GM19324 (cell line): ENCODE results near the gene CD300LB.

Source experiments
- ATAC-seq: cut with Tn5 transposase; IDR thresholded peaks from one replicate; pipeline ENCODE4 v1.9.1; 2021; ENCODE audit warnings: mild to moderate bottlenecking, moderate library complexity; ENCODE audit not compliant: unreplicated experiment, low FRiP score

Gene CD300LB

GRCh38 chr17:74550602-74551001 is 19.3 kb upstream of the CD300LB start:
- ATAC-seq = no peak

GRCh38 chr17:74549343-74549742 is 18.1 kb upstream of the CD300LB start:
- ATAC-seq = no peak

- ATAC-seq = no peak
Measured at GRCh38 chr17:74547736-74548135, 16.5 kb upstream of the CD300LB start.

- ATAC-seq = no peak
Measured at GRCh38 chr17:74547264-74547663, 16.0 kb upstream of the CD300LB start.

- no peak for ATAC-seq
Measured at GRCh38 chr17:74546586-74546985, 15.3 kb upstream of the CD300LB start.

DNA sequence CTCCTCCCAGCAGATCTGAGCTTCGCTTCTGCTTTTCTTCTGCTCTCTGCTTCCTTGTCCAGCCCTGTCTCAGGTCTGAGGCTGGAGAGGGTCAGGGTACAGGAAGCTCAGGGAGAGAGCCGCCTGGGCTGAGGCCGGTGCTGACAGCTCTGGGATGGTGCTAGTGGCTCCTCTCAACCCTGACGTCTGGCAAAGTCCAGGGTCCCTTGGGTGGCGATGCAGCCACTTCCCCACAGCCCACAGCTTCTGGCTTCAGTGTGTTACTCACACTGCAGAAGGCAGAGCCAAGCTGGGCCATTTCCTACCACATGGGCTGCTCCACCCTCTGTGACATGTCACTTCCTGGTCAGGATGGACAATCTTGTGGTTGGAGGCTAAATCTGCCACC is 14.6 kb upstream of the CD300LB start, which contains the start of gene CD300C:
Gene CD300C, minus strand, starts transcription at position 273 of the 388 bp plus-strand sequence. CDS start 333 bp downstream, outside the sequence.
- no peak for ATAC-seq

DNA sequence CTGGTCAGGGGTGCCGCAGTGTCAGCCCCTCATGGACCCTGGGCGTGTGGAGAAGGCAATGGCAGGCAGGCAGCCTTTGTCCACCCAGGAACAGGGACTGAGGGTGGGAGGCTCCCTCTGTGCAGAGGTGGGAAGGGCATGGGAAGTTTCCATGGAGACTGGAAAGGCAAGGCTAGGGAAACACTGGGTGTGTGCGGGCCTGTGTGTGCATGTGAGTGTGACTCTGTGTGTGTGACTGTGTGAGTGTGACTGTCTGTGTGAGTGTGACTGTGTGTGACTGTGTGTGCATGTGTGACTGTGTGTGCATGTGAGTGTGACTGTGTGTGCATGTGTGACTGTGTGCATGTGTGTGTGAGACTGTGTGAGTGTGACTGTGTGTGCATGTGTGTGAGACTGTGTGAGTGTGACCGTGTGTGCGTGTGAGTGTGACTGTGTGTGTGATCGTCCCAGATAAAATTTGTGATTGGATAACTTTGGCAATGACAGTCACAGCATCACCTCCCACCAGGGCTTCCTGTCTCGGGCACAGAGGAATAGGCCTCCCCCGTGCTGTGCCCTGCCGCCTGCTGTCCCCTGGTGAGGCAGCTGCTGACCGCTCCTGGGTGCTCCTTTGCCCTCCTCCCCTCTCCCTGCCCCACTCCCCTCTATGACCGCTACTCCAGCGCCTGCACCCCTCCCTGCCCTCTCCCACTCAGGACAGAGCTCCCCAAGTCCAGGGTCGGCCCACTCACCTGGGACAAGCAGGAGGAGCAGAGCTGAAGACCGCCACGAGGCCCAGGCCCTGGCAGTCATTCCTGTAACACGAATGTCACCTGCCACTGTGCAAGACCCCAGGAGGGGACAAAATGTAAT is 13.9 kb upstream of the CD300LB start:
- no peak for ATAC-seq

DNA sequence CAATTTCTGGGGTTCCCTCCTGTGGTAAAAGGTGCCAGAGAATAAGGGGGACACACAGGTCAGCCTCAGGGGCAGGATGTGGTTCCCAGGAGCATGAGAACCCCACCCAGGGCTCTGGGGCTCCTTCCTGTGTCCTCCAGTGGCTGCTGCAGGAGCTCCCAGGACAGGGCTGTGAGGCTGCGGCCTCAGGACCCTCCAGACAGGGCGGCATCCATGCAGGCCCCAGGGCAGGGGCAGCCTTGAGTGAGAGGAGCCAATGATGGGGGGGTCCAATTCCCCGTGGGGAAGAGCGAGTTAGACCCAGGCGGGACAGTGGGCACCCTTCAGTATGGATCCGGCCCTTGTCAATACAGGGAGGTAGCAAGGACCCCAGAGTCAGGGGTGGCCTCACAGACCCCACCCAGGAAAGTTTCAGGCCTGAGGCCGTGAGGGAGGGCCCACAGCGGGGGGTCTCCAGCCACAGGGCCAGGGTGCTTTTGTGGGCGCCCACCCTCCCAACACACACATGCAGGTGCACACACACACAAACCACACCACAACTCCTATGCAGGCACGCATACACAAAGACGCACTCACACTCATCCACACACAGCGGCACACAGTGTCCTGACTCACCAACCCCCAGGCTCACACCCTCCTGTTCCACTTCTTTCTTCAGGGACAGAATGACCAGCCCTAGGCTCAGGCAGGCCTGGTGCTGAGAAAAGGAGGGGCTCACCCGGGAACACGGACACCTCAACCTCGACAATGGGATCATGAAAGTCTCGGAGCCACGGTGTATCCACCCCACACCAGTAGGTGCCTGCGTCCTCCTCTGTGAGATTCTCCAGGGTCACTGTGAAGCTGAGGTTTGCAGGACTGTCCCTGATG is 12.9 kb upstream of the CD300LB start:
- no peak for ATAC-seq

DNA sequence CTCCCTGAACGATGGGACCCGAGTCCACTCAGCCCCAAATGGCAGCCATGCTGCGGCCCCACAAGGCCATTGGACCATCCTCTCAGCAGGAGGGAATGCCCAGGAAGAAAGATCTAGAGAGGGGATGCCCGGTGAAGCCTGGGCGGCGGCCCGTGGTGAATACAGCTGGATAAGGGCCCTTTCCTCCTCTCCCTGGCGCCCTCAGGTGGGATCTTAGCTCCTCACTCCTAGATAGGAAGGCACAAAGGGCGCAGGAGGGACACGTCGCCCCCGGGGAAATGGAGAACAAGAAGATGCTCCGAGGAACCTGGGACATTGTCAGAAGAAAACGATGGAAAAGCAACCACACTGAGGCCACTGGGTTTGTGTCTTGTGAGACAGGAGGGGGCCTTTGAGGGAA is 12.1 kb upstream of the CD300LB start:
- no peak for ATAC-seq

GRCh38 chr17:74542727-74543383 is 11.6 kb upstream of the CD300LB start:
- ATAC-seq = no peak

DNA sequence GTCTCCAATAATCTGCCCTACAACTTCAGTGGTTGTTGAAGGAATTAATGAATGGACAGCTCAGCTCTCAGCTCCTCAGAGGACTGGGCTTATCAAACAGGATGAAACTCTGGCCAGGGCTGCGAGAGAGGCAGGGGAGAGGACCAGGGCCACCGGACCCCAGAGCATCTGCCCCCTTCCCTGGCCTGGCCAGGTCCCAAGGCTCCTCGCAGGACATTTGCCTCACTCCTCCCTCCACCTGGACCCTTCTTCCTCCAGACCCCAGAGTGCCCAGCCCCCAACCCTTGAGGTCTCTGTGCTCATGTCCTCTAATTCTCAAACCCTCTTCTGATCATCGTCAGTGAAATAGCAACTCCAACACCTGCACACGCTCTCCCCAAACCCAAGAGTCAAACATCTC is 10.9 kb upstream of the CD300LB start:
- no peak for ATAC-seq

- no peak for ATAC-seq
Measured at GRCh38 chr17:74541176-74542111, 10.2 kb upstream of the CD300LB start.

DNA sequence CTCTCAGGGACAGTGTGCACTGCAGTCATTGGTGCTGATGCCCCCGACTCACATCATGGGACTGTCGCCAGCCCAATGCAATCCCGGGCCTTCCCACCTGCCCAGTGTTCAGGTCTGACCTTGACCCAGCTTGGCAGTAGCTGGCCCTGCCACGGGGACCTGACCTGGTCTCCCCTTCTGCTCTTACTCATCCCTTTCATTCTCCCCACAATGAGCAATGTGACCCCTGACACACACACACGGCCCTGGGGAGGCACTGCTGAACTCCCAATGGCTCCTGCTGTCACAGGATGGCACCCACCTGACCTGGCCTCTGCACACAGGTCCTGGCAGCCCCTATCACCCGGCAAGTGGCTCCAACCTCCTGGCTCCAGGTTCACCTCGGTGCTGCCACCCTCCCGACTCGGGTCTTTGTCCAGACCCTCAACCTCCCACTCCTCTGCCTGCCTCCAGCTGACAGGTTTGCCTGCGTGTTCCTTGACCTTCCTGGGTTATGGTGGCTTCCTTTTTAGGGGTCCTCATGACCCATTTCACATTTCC is 8.1 kb upstream of the CD300LB start:
- ATAC-seq = no peak

GRCh38 chr17:74536890-74537289 is 5.6 kb upstream of the CD300LB start:
- no peak for ATAC-seq

- ATAC-seq = no peak
Measured at GRCh38 chr17:74532115-74532514, 840 bp upstream of the CD300LB start.

DNA sequence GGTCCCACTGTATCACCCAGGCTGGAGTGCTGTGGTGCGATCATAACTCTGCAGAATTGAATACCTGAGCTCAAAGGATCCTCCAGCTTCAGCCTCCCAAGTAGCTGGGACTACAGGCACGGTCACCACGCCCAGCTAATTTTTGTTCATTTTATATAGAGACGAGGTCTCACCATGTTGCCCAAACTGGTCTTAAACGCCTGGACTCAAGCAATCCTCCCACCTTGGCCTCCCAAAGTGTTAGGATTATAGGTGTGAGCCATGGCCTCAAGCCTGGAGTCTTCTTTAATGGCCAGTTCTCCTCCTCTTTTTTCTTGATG is 484 bp downstream of the CD300LB start:
- no peak for ATAC-seq

GRCh38 chr17:74529243-74529642 is 2.0 kb downstream of the CD300LB start:
- no peak for ATAC-seq

- no peak for ATAC-seq
Measured at GRCh38 chr17:74528491-74529199, 2.6 kb downstream of the CD300LB start.

DNA sequence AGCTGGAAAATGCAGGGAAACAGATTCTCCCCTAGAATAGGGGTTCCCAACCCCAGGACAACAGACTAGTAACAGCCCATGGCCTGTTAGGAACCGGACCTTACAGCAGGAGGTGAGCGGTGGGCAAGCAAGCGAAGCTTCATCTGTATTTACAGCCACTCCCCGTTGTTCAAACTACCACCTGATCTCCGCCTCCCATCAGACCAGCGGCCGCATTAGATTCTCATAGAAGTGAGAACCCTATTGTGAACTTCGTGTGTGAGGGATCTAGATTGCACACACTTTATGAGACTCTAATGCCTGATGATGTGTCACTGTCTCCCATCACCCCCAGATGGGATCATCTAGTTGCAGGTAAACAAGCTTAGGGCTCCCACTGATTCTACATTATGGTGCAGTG is 3.5 kb downstream of the CD300LB start:
- no peak for ATAC-seq
